ENCODE data around the gene MITF. TPM values are rescaled to one million over a fixed set of nuclear protein-coding genes. Genes with fewer than 3 reads are reported as not detected.

MITF gene
- total RNA-seq, 2 donors from 2014 or later: 1.8 to 3.0 TPM

- Histone ChIP-seq H3K27ac (ENCODE audit: low read depth, low read length) (peak overlapping the region; percentile 8), H3K4me3 (ENCODE audit: low read length) (no peak overlapping the region), H3K36me3 (ENCODE audit: control insufficient read depth, insufficient read depth, low read length) (no peaks in the 10 kb centered on the region), H3K4me1 (ENCODE audit: control insufficient read depth, insufficient read depth, low read length) (no peaks in the 10 kb centered on the region), H3K9ac (ENCODE audit: extremely low read depth, low read length, poor library complexity, severe bottlenecking) (no peak overlapping the region), H3K27me3 (ENCODE audit: control insufficient read depth, insufficient read depth, low read length, poor library complexity, severe bottlenecking) (no peaks in the 10 kb centered on the region), H3K9me3 (ENCODE audit: control insufficient read depth, low read length) (no peaks in the 10 kb centered on the region)
- Mint-ChIP-seq H3K4me1 (peaks cover 15% of the 10 kb centered on the region), H3K4me3 (no peak overlapping the region), H3K9me3 (no peaks in the 10 kb centered on the region), H3K36me3 (ENCODE audit: low read depth) (no peaks in the 10 kb centered on the region), H3K27ac (no peak overlapping the region), H3K27me3 (ENCODE audit: insufficient read depth) (no peaks in the 10 kb centered on the region)
- TF ChIP-seq, protein P1, sequence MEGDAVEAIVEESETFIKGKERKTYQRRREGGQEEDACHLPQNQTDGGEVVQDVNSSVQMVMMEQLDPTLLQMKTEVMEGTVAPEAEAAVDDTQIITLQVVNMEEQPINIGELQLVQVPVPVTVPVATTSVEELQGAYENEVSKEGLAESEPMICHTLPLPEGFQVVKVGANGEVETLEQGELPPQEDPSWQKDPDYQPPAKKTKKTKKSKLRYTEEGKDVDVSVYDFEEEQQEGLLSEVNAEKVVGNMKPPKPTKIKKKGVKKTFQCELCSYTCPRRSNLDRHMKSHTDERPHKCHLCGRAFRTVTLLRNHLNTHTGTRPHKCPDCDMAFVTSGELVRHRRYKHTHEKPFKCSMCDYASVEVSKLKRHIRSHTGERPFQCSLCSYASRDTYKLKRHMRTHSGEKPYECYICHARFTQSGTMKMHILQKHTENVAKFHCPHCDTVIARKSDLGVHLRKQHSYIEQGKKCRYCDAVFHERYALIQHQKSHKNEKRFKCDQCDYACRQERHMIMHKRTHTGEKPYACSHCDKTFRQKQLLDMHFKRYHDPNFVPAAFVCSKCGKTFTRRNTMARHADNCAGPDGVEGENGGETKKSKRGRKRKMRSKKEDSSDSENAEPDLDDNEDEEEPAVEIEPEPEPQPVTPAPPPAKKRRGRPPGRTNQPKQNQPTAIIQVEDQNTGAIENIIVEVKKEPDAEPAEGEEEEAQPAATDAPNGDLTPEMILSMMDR (conservative IDR thresholded peaks at IDR 0.05): peak; percentile 45
- WGBS, 2 experiments (ENCODE audit: insufficient coverage in 1 of 2, insufficient read length in 1 of 2): 60 to 78% methylated on average over 3 to 5 of the region's 5 CpGs
- no peak for DNase-seq
Measured at GRCh38 chr3:69855436-69856162, 116.3 kb downstream of the MITF start.

DNA sequence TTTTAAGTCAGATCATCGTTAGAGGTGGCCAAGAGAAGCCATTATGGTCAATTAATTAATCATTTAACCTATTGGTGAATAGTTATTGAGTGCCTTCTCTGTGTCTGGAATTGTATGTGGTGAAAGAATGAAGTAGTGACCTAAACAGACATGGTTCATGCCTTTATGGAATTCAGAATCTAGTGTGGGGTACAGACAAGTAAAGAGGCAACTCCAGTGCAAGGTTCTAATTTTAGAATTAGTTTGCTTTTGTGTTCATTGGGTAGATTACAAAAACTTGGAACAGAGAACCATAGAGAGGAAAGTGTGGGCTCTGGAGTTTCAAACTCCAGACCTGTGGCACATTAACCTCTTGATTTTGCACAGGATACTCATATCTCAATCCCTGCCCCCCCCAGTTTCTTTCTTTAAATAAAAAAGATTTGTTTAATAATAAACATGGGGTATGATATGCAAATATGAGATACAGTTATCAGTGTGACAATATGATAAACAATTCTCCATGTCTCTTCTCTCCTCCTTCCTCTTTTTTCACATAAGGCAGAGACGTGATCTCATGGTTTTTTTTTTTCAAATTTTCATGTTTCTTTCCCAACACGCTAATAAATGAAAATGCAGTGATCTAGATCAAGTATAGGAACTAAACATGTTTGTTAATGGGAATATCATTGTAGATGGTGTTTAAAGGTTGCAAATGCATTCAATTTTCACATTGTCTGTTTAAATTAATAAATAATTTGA, 117.9 kb downstream of the MITF start:
- H3K4me3 Mint-ChIP-seq: no peak overlapping the region
- H3K27me3 ChIP-seq (ENCODE audit: control insufficient read depth, insufficient read depth, low read length, poor library complexity, severe bottlenecking): peaks cover 6% of the 10 kb centered on the region
- 83% methylated on average over 3 of the region's 3 CpGs; no CpG with 5 or more reads in 1 of the 2 experiments for WGBS, 2 experiments (ENCODE audit: insufficient coverage in 1 of 2, insufficient read length in 1 of 2)
- no peaks in the 10 kb centered on the region for H3K9me3 ChIP-seq (ENCODE audit: control insufficient read depth, low read length)
- H3K4me1 ChIP-seq (ENCODE audit: control insufficient read depth, insufficient read depth, low read length): no peaks in the 10 kb centered on the region
- no peak overlapping the region for H3K27ac ChIP-seq (ENCODE audit: low read depth, low read length)
- no peaks in the 10 kb centered on the region for H3K9me3 Mint-ChIP-seq
- no peaks in the 10 kb centered on the region for H3K36me3 ChIP-seq (ENCODE audit: control insufficient read depth, insufficient read depth, low read length)
- TF ChIP-seq, protein P1 (conservative IDR thresholded peaks at IDR 0.05): no peak
- no peak for DNase-seq
- no peaks in the 10 kb centered on the region for H3K36me3 Mint-ChIP-seq (ENCODE audit: low read depth)
- no peak overlapping the region for H3K27ac Mint-ChIP-seq
- H3K9ac ChIP-seq (ENCODE audit: extremely low read depth, low read length, poor library complexity, severe bottlenecking): no peak overlapping the region
- H3K27me3 Mint-ChIP-seq (ENCODE audit: insufficient read depth): no peaks in the 10 kb centered on the region
- H3K4me1 Mint-ChIP-seq: peaks cover 15% of the 10 kb centered on the region
- H3K4me3 ChIP-seq (ENCODE audit: low read length): no peak overlapping the region

GRCh38 chr3:69861556-69861955, 122.3 kb downstream of the MITF start:
- Mint-ChIP-seq H3K4me3 (no peak overlapping the region), H3K36me3 (ENCODE audit: low read depth) (no peaks in the 10 kb centered on the region), H3K4me1 (peaks cover 11% of the 10 kb centered on the region), H3K9me3 (no peaks in the 10 kb centered on the region), H3K27me3 (ENCODE audit: insufficient read depth) (peaks cover 21% of the 10 kb centered on the region), H3K27ac (no peak overlapping the region)
- H3K27ac ChIP-seq (ENCODE audit: low read depth, low read length): no peak overlapping the region
- no peaks in the 10 kb centered on the region for H3K36me3 ChIP-seq (ENCODE audit: control insufficient read depth, insufficient read depth, low read length)
- H3K27me3 ChIP-seq (ENCODE audit: control insufficient read depth, insufficient read depth, low read length, poor library complexity, severe bottlenecking): peaks cover 31% of the 10 kb centered on the region
- no peak overlapping the region for H3K4me3 ChIP-seq (ENCODE audit: low read length)
- TF ChIP-seq, protein P1 (conservative IDR thresholded peaks at IDR 0.05): no peak
- 93% methylated on average over 3 of the region's 3 CpGs; no CpG with 5 or more reads in 1 of the 2 experiments for whole genome bisulfite sequencing, 2 experiments (ENCODE audit: insufficient coverage in 1 of 2, insufficient read length in 1 of 2)
- H3K9ac ChIP-seq (ENCODE audit: extremely low read depth, low read length, poor library complexity, severe bottlenecking): no peak overlapping the region
- no peaks in the 10 kb centered on the region for H3K9me3 ChIP-seq (ENCODE audit: control insufficient read depth, low read length)
- DNase-seq: no peak
- H3K4me1 ChIP-seq (ENCODE audit: control insufficient read depth, insufficient read depth, low read length): peaks cover 8% of the 10 kb centered on the region
